ENCODE results near the gene RAB10. TPM values are rescaled to one million over a fixed set of nuclear protein-coding genes. Genes with fewer than 3 reads are reported as not detected.

The RAB10 gene
- total and polyA plus RNA-seq, 2 of the 4 experiments (the other 2 are of a cell fraction) = 30.1 to 77.1 TPM

GRCh38 chr2:25991965-25992364 is 41.9 kb upstream of the RAB10 start:
- no peak for TF ChIP-seq CEBPB (IDR thresholded peaks at IDR 0.05; ENCODE audit: low read depth, low read length)
- TF ChIP-seq, protein P1, sequence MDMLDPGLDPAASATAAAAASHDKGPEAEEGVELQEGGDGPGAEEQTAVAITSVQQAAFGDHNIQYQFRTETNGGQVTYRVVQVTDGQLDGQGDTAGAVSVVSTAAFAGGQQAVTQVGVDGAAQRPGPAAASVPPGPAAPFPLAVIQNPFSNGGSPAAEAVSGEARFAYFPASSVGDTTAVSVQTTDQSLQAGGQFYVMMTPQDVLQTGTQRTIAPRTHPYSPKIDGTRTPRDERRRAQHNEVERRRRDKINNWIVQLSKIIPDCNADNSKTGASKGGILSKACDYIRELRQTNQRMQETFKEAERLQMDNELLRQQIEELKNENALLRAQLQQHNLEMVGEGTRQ (IDR thresholded peaks at IDR 0.05; ENCODE audit: low read depth, low read length) = no peak
- no peak for TF ChIP-seq RFX5 (IDR thresholded peaks at IDR 0.05; ENCODE audit: low read depth, low read length)
- no peak for TF ChIP-seq MXI1 (IDR thresholded peaks at IDR 0.05; ENCODE audit: borderline replicate concordance, low read depth, low read length)
- no peak for TF ChIP-seq RAD21 (IDR thresholded peaks at IDR 0.05; ENCODE audit: low read length)
- TF ChIP-seq BHLHE40 (IDR thresholded peaks at IDR 0.05; ENCODE audit: low read depth, low read length) = no peak
- TF ChIP-seq MAFK (IDR thresholded peaks at IDR 0.05; ENCODE audit: low read depth, low read length) = no peak
- TF ChIP-seq FOS (IDR thresholded peaks at IDR 0.05; ENCODE audit: low read depth, low read length) = no peak
- no peak for TF ChIP-seq RCOR1 (IDR thresholded peaks at IDR 0.05; ENCODE audit: insufficient replicate concordance, low read length)
- TF ChIP-seq ELK1 (IDR thresholded peaks at IDR 0.05; ENCODE audit: borderline replicate concordance, low read depth, low read length) = no peak
- no peak for TF ChIP-seq CHD1 (IDR thresholded peaks at IDR 0.05; ENCODE audit: low read depth, low read length)
- TF ChIP-seq SMC3 (IDR thresholded peaks at IDR 0.05; ENCODE audit: low read depth, low read length) = no peak
- no peak for TF ChIP-seq POLR2A (IDR thresholded peaks at IDR 0.05; ENCODE audit: low read depth, low read length)
- TF ChIP-seq, protein P2, sequence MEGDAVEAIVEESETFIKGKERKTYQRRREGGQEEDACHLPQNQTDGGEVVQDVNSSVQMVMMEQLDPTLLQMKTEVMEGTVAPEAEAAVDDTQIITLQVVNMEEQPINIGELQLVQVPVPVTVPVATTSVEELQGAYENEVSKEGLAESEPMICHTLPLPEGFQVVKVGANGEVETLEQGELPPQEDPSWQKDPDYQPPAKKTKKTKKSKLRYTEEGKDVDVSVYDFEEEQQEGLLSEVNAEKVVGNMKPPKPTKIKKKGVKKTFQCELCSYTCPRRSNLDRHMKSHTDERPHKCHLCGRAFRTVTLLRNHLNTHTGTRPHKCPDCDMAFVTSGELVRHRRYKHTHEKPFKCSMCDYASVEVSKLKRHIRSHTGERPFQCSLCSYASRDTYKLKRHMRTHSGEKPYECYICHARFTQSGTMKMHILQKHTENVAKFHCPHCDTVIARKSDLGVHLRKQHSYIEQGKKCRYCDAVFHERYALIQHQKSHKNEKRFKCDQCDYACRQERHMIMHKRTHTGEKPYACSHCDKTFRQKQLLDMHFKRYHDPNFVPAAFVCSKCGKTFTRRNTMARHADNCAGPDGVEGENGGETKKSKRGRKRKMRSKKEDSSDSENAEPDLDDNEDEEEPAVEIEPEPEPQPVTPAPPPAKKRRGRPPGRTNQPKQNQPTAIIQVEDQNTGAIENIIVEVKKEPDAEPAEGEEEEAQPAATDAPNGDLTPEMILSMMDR (conservative IDR thresholded peaks at IDR 0.05; ENCODE audit: low read depth, low read length) = no peak
- no peak for TF ChIP-seq NFE2L2 (IDR thresholded peaks at IDR 0.05; ENCODE audit: low read depth, low read length)
- TF ChIP-seq MAZ (IDR thresholded peaks at IDR 0.05; ENCODE audit: borderline replicate concordance, low read depth, low read length) = no peak
- Histone ChIP-seq H3K79me1 (ENCODE audit: low read depth in 1 of 2, low read length in 2 of 2) (no peaks in the 10 kb centered on the region), H4K20me1 (ENCODE audit: insufficient read depth, low read length) (no peaks in the 10 kb centered on the region), H2AFZ (replicated peaks; ENCODE audit: low read length, poor library complexity) (no peak overlapping the region), H4K8ac (ENCODE audit: low read depth in 2 of 2, low read length in 2 of 2) (no peak overlapping the region), H2AK5ac (ENCODE audit: low read depth, low read length) (no peak overlapping the region), H2AK9ac (replicated peaks; ENCODE audit: low read depth, low read length, poor library complexity) (no peak overlapping the region), H3K9me1 (ENCODE audit: insufficient read depth, low read length) (no peaks in the 10 kb centered on the region), H3K4ac (ENCODE audit: low read depth, low read length) (no peak overlapping the region), H2BK120ac (ENCODE audit: low read depth, low read length) (no peak overlapping the region), H2BK5ac (ENCODE audit: low read depth, low read length, poor library complexity, severe bottlenecking) (no peak overlapping the region), H3K14ac (replicated peaks; ENCODE audit: low read depth, low read length) (no peak overlapping the region), H2BK20ac (ENCODE audit: low read depth, low read length) (no peak overlapping the region), H3K4me3 (ENCODE audit: insufficient read depth, low read depth, low read length) (no peak overlapping the region), H3K23ac (ENCODE audit: low read depth, low read length) (no peak overlapping the region), H3K56ac (ENCODE audit: extremely low read depth, insufficient read depth, low read length) (no peak overlapping the region), H3K4me2 (ENCODE audit: low read depth, low read length) (no peak overlapping the region), H3K4me1 (ENCODE audit: control insufficient read depth, insufficient read depth, low read length) (no peaks in the 10 kb centered on the region), H3K18ac (ENCODE audit: low read depth, low read length) (no peak overlapping the region), H2BK15ac (ENCODE audit: low read depth, low read length) (no peak overlapping the region), H3K9me3 (ENCODE audit: control insufficient read depth, insufficient read depth, low read length) (no peaks in the 10 kb centered on the region), H3K36me3 (ENCODE audit: control insufficient read depth, insufficient read depth, low read length) (no peaks in the 10 kb centered on the region), H4K91ac (ENCODE audit: insufficient read depth, low read depth, low read length) (no peak overlapping the region), H3K9ac (ENCODE audit: low read depth, low read length) (no peak overlapping the region), H4K5ac (ENCODE audit: low read depth, low read length) (no peak overlapping the region), H3K27me3 (ENCODE audit: control insufficient read depth, insufficient read depth, low read length) (peaks cover 2% of the 10 kb centered on the region; the same call in 1 of the 2 replicates), H3K27ac (ENCODE audit: insufficient read depth, low read length) (no peak overlapping the region)
- in situ Hi-C loops (cut with MboI; ENCODE audit: low sequenced_read_pairs) = loop anchor here (5.0 kb wide), 1 partner anchor 155 kb away; no protein-coding TSS in a partner anchor
- dilution Hi-C loops (cut with HindIII; ENCODE audit: low sequenced_read_pairs, unreplicated experiment) = no loop called here
- intact Hi-C loops (cut with micrococcal nuclease) = loop anchor here (1.0 to 10.0 kb wide), 3 partner anchors 41 to 153 kb away; no protein-coding TSS in a partner anchor
- ChIA-PET POLR2A (ENCODE audit: unreplicated experiment) (no interaction called here), CTCF (interaction anchor here (0.5 to 1.6 kb wide), 6 partner anchors 11 to 157 kb away, joined by 3 to 4 read pairs (median 4); no protein-coding TSS in a partner anchor)
- DNase-seq = no peak
- no CpG with 5 or more reads among the region's 3 CpGs for WGBS, 2 experiments (ENCODE audit: extremely low coverage in 2 of 2, insufficient read length in 1 of 2)
- ATAC-seq (ENCODE audit: low read depth) = no peak
- BruUV-seq (replicated peaks) = no TSS peak
